ENCODE measurements around the gene PROX1. TPM values are rescaled to one million over a fixed set of nuclear protein-coding genes. Genes with fewer than 3 reads are reported as not detected.

The PROX1 gene
- total RNA-seq, 4 donors from 2014 or later, result 0.15 to 3.8 (median 0.66) TPM

- intact Hi-C loops (cut with DNase I), result no loop called here
- Histone ChIP-seq H3K4me3 (no peak overlapping the region), H3K36me3 (no peaks in the 10 kb centered on the region), H3K9me3 (no peaks in the 10 kb centered on the region), H3K4me1 (peaks cover under 1 to 31% (median 9%) of the 10 kb centered on the region in 3 donors), H3K27ac (no peak overlapping the region), H3K27me3 (peaks cover 17 to 91% (median 32%) of the 10 kb centered on the region in 4 donors)
- DNase-seq, result no peak
- TF ChIP-seq, protein P1, sequence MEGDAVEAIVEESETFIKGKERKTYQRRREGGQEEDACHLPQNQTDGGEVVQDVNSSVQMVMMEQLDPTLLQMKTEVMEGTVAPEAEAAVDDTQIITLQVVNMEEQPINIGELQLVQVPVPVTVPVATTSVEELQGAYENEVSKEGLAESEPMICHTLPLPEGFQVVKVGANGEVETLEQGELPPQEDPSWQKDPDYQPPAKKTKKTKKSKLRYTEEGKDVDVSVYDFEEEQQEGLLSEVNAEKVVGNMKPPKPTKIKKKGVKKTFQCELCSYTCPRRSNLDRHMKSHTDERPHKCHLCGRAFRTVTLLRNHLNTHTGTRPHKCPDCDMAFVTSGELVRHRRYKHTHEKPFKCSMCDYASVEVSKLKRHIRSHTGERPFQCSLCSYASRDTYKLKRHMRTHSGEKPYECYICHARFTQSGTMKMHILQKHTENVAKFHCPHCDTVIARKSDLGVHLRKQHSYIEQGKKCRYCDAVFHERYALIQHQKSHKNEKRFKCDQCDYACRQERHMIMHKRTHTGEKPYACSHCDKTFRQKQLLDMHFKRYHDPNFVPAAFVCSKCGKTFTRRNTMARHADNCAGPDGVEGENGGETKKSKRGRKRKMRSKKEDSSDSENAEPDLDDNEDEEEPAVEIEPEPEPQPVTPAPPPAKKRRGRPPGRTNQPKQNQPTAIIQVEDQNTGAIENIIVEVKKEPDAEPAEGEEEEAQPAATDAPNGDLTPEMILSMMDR (IDR thresholded peaks at IDR 0.05), result no peak
- no peak for TF ChIP-seq POLR2A (IDR thresholded peaks at IDR 0.05)
- whole genome bisulfite sequencing, 2 donors, result 19% methylated on average over 25 to 29 of the region's 48 CpGs
Measured at GRCh38 chr1:213979751-213980586, 7.8 kb upstream of the PROX1 start.

DNA sequence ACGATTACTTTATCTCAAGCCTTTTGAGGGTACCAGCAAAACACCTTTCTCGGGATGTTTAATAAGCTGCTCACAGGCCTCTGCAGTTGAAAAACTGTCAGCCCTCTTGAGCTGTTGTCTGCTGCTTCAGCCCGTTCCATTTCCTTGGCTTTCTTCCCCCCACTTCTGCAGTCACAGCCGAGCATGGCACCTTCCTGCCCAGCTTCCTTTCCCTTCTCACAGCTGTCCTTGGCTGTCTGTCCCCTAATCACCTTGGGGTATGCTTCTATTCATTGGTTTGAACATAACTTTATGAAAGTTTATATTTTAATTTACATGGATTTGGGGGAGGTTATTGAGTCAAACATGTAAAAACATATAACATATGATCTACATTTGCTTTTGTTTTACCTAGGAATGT lies 6.9 kb upstream of the PROX1 start:
- no peak for DNase-seq
- 56 to 67% methylated on average over 4 of the region's 4 CpGs for WGBS, 2 donors
- H3K36me3 ChIP-seq, result no peaks in the 10 kb centered on the region
- no peaks in the 10 kb centered on the region for H3K9me3 ChIP-seq
- no peak for TF ChIP-seq POLR2A (IDR thresholded peaks at IDR 0.05)
- TF ChIP-seq, protein P1 (IDR thresholded peaks at IDR 0.05), result no peak
- peaks cover 17 to 95% (median 40%) of the 10 kb centered on the region in 4 donors for H3K27me3 ChIP-seq
- H3K27ac ChIP-seq, result no peak overlapping the region
- H3K4me3 ChIP-seq, result no peak overlapping the region
- intact Hi-C loops (cut with DNase I), result no loop called here
- H3K4me1 ChIP-seq, result peaks cover 9 to 41% (median 15%) of the 10 kb centered on the region in 3 donors

GRCh38 chr1:213982289-213982671 lies 5.5 kb upstream of the PROX1 start:
- Histone ChIP-seq H3K4me1 (peaks cover 9 to 55% (median 23%) of the 10 kb centered on the region in 3 donors), H3K27me3 (peaks cover 17 to 100% (median 40%) of the 10 kb centered on the region in 4 donors), H3K9me3 (no peaks in the 10 kb centered on the region), H3K4me3 (peak overlapping the region in 2 of 4 donors; percentile 8 to 58), H3K36me3 (no peaks in the 10 kb centered on the region), H3K27ac (no peak overlapping the region)
- DNase-seq, result no peak
- intact Hi-C loops (cut with DNase I), result no loop called here
- TF ChIP-seq POLR2A (IDR thresholded peaks at IDR 0.05), result no peak
- TF ChIP-seq, protein P1 (IDR thresholded peaks at IDR 0.05), result no peak
- WGBS, 2 donors, result 13 to 20% methylated on average over 6 to 8 of the region's 8 CpGs

DNA sequence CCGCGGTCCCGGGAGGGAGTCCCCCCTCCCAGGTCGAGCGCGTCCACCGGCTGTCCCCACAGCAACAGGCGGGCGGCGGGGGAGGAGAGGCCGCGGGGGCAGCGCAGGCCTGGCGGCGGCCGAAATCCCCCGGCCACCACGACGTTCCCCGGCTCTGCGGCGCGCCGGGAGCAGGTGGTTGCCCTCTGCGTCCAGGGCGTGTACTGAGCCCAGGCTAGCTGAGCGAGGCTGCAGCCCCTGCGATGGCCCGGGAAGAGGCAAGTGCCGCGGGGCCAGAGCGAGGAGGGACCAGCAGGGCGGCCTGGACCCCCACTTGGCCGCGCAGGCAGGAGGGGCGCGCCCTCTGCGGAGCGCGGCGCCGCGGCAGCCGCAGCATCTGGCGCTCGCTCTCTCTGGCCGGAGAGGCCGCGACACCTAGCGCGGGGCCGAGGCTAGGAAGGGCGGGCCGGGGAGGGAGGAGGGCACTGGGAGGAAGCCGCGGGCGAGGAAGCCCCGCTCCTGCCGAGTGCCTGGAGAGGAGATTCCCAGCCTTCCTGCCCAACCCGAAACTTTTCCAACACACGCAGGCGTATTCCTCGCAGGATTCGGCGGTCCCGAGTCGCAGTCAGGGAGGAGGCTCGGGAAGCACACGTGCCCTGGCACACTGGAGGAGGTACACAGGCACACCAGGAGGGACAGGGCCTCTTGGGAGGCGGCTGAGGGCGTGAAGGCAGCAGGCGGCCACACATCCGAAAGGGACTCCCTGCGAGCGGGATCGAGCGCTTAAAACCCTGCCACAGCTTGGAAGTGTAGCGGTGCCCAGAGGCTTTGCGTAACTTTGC lies 4.9 kb upstream of the PROX1 start:
- no peak for DNase-seq
- peak overlapping the region in 3 of 4 donors; percentile 8 to 58 (median 36) for H3K4me3 ChIP-seq
- peaks cover 9 to 61% (median 23%) of the 10 kb centered on the region in 3 donors for H3K4me1 ChIP-seq
- H3K27me3 ChIP-seq, result peaks cover 17 to 100% (median 40%) of the 10 kb centered on the region in 4 donors
- no peaks in the 10 kb centered on the region for H3K9me3 ChIP-seq
- no peak for TF ChIP-seq POLR2A (IDR thresholded peaks at IDR 0.05)
- TF ChIP-seq, protein P1 (IDR thresholded peaks at IDR 0.05), result no peak
- no peak overlapping the region for H3K27ac ChIP-seq
- WGBS, 2 donors, result 7 to 18% methylated on average over 4 to 6 of the region's 79 CpGs
- no peaks in the 10 kb centered on the region for H3K36me3 ChIP-seq
- intact Hi-C loops (cut with DNase I), result no loop called here

Measured in esophagus squamous epithelium (tissue), 5 donors.